Globus pallidus (tissue), 1 donor: Measurements from ENCODE around the gene MAGOH.
"Not testable (repeated sequence)": the region's sequence is repeated elsewhere in the genome, so short reads cannot be mapped to it uniquely, and the experiment has no call there.

Source experiments
- DNase-seq: peaks from one replicate; pipeline ENCODE4 v3.0.0-alpha.2; 2015; ENCODE audit warnings: low spot score

Gene MAGOH

GRCh38 chr1:53220171-53220961 is 18.0 kb downstream of the MAGOH start, which contains the start of gene CZIB:
CZIB (minus strand) TSS chr1:53220634; CDS start chr1:53220575, 59 bp downstream.
- DNase-seq: peak; percentile 84

- DNase-seq: no peak
These were observed 18.6 kb downstream of the MAGOH start for GRCh38 chr1:53219711-53220110.

GRCh38 chr1:53218201-53218600 is 20.1 kb downstream of the MAGOH start:
- no peak for DNase-seq

- no peak for DNase-seq
These were observed 23.9 kb downstream of the MAGOH start for GRCh38 chr1:53214376-53214940.

GRCh38 chr1:53210954-53211353 is 27.4 kb downstream of the MAGOH start:
- DNase-seq: no peak

GRCh38 chr1:53210352-53210751 is 28.0 kb downstream of the MAGOH start:
- DNase-seq: no peak

- no peak for DNase-seq
These were observed 30.6 kb downstream of the MAGOH start for GRCh38 chr1:53207726-53208125.

GRCh38 chr1:53206735-53207379 is 31.5 kb downstream of the MAGOH start:
- DNase-seq: no peak

- DNase-seq: not testable (repeated sequence)
These were observed 32.1 kb downstream of the MAGOH start for GRCh38 chr1:53206083-53206685.

GRCh38 chr1:53205496-53205895 is 32.8 kb downstream of the MAGOH start:
- not testable (repeated sequence) for DNase-seq

GRCh38 chr1:53203466-53203865 is 34.9 kb downstream of the MAGOH start:
- no peak for DNase-seq

- DNase-seq: no peak
These were observed 40.1 kb downstream of the MAGOH start for GRCh38 chr1:53198241-53198651.

GRCh38 chr1:53197291-53198200 is 40.8 kb downstream of the MAGOH start:
- no peak for DNase-seq

- peak; percentile 94 for DNase-seq
These were observed 41.6 kb downstream of the MAGOH start, which contains the start of gene CPT2 for GRCh38 chr1:53196485-53197290. CPT2 (plus strand) TSS chr1:53196824; CDS start chr1:53196944, 120 bp downstream.

GRCh38 chr1:53196017-53196484 is 42.3 kb downstream of the MAGOH start:
- DNase-seq: no peak

GRCh38 chr1:53195246-53196016 is 42.9 kb downstream of the MAGOH start:
- no peak for DNase-seq

- no peak for DNase-seq
These were observed 48.1 kb downstream of the MAGOH start for GRCh38 chr1:53190210-53190611.

GRCh38 chr1:53189061-53189460 is 49.3 kb downstream of the MAGOH start:
- no peak for DNase-seq

GRCh38 chr1:53188099-53188498 is 50.2 kb downstream of the MAGOH start:
- DNase-seq: no peak

- DNase-seq: no peak
These were observed 50.9 kb downstream of the MAGOH start for GRCh38 chr1:53187401-53187800.
